ENCODE data around the gene KLK10.
A peak's percentile ranks its signal among the peaks of the same experiment; 100 is the strongest.

The KLK10 gene

DNA sequence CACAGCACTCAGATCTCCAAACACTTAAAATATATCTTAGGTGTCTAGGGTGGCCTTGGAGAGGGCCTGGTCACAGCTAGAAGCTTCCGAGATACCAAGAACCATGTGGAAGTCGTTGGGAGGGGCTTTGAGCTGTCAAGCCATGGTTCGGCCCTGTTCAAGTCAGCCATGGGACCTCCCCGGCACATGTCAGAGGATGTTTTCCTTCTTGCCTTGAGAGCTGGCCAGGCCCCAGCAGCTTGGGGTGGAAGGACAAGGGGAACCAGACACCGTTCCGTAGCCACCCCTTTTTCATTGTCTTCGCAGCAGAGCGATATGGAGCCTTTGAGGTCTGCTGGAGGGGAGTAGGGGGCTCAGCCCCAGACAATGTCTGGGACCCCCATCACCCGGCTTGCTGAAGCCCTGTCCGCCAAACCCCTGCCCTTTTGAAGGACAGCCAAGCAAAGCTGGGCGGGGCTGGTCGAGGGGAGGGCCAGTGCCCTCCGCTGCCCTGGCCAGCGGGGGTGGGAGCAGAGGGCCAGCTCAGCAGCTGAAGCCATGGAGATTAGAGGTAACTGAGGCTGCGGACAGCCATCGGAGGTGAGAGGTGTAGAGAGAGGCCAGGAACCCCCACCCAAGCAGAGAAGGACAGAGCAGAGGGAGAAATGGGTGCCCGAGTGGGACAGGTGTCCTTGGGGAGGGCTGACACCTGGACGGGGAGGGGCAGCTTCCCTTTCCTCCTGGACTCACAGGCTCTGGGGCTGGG, 6.5 kb upstream of the KLK10 start:
- no peak for DNase-seq (ENCODE audit: low read depth)

DNA sequence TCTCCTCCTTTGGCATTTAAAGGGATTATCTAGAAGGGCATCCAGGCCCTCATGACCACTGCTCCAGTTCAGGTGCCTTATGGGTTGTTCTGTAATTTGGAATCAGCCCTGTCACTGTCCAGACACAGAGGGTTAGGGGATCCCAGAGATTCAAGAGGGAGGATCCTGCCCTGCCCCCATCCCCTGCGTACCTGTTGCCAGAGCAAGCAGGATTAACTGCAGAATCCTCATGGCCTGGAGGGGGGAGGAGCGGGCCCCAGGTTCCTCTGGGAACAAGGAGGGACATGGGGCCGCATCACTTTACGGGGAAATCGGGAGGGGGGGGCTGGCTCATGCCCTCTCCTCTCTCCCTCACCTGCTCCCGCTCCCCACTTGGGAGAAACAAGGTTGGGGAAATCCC, 5.9 kb upstream of the KLK10 start:
- DNase-seq (ENCODE audit: low read depth), result no peak

GRCh38 chr19:51024924-51025323, 5.4 kb upstream of the KLK10 start:
- DNase-seq (ENCODE audit: low read depth), result no peak

DNA sequence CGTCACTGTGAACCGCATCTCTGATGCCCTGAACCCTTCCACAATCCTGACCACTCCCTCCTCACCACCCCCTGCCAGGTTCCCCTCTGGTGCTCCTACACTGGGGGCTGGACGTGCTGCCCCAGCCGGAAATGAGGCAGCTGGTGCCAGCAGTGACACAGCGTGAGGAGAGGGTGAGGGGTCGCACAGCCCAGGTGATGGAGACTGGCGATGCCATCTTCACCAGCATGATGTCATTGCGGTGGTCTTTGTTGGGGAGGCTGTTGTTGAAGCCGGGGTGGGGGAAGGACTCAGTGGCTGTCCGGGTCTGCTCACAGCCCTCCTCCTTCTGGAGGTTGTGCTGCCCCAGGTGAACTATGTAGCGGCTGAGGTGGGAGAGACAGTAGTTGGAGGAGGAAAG, 4.4 kb upstream of the KLK10 start:
- DNase-seq (ENCODE audit: low read depth), result no peak

GRCh38 chr19:51022526-51022925, 3.0 kb upstream of the KLK10 start:
- no peak for DNase-seq (ENCODE audit: low read depth)

GRCh38 chr19:51020988-51021651, 1.6 kb upstream of the KLK10 start:
- no peak for DNase-seq (ENCODE audit: low read depth)

DNA sequence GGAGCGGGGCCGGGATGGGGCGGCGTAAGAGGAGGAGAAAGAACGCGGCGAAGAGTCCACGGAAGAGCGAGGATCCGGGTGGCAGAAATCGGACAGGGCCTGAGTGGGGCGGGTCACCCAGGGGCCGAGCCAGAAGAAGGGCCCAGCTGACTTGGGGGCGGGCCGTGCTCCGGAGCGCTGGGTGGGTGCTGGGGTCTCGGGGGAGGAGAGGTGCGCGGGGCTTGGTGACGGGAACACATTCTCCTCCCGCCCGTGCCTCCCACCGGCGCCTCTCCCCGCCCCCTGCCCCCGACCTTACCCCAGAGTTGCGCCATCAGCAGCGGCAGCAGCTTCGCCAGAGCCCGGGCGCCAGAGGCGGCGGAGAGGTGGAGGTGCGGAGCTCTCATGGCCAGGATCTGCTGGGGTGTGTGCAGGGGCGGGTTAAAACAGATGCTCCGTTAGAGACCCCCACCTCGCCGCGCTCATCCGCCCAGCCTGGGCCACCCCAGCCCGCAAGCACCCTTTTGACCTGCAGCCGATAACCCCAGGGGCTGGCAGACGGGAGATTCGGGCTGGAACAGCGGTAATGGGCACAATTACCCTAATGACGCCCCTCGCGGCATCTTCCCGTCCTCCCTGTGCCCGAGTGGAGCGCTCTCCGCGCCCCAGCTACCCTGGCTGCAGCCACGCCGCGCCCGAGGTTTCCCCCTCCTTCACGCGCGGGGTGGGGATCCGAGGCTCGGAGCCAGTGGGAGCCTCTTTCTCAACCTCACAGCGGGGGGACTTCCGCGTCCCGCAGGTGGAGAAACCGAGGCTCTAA, 565 bp downstream of the KLK10 start:
- DNase-seq (ENCODE audit: low read depth), result no peak

- peak; percentile 26 for DNase-seq (ENCODE audit: low read depth)
Measured at GRCh38 chr19:51016798-51017683, 2.5 kb downstream of the KLK10 start.

- DNase-seq (ENCODE audit: low read depth), result no peak
Measured at GRCh38 chr19:51015691-51016267, 3.7 kb downstream of the KLK10 start.

GRCh38 chr19:51014242-51014641, 5.3 kb downstream of the KLK10 start:
- no peak for DNase-seq (ENCODE audit: low read depth)

- DNase-seq (ENCODE audit: low read depth), result no peak
Measured at GRCh38 chr19:51012661-51013190, 6.8 kb downstream of the KLK10 start.

- no peak for DNase-seq (ENCODE audit: low read depth)
Measured at GRCh38 chr19:51010066-51010795, 9.3 kb downstream of the KLK10 start.

DNA sequence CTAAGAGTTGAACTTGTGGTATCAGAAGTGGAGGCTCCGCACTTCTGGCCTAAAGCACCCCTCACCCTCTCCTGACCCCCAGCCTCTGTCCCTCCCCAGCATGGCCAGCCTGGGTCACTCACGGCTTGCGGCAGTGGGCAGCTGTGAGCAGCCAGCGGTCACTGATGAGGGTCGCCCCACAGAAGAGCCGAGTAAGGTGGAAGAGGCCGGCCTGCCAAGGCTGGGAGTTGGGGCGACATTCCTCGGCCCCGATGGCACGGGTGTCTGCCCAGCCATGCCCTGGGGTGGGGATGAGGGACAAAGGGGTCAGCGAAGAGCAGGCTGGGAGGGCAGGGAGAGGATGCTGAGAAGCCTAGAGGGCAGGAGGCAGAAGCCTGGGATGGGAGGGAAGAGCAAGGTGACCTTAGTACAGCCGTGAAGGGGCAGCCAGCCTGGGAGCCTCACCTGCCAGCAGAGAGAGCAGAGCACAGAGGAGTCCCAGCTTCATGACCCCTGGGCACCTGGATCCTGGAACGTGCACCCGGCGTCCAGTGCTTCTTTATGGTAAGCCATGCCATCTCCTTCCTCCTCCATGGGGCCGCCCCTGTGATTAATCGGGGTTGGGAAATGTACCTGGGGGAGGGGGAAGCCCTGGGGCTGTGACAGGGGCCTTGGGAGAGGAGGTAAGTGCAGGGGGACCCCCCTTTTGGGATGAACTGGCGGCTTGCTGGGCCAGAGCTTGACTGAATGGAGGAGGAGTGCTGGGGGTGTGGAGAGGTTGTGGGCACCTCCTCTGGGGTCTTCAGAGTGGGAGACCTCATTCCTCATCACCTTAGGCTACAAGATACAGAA, 10.2 kb downstream of the KLK10 start:
- DNase-seq (ENCODE audit: low read depth), result no peak

GRCh38 chr19:51007488-51007887, 12.0 kb downstream of the KLK10 start:
- DNase-seq (ENCODE audit: low read depth), result no peak

GRCh38 chr19:51006406-51006805, 13.1 kb downstream of the KLK10 start:
- no peak for DNase-seq (ENCODE audit: low read depth)

DNA sequence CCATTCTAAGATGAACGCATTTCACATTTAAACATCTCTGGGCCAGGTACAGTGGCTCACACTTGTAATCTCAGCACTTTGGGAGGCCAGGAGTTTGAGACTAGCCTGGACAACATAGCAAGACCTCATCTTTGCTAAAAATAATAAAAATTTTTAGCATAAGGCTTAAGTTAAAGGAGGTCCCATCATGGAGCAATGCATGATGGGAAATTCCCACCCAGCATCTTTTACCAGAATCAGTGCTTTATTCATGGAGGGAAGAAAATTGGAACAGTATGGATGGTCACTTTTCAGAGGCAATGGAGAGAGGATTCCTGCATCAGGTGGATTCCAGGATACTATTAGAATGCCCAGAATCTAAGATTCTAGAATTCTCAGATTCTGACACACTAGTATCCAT, 14.3 kb downstream of the KLK10 start:
- DNase-seq (ENCODE audit: low read depth), result no peak

DNA sequence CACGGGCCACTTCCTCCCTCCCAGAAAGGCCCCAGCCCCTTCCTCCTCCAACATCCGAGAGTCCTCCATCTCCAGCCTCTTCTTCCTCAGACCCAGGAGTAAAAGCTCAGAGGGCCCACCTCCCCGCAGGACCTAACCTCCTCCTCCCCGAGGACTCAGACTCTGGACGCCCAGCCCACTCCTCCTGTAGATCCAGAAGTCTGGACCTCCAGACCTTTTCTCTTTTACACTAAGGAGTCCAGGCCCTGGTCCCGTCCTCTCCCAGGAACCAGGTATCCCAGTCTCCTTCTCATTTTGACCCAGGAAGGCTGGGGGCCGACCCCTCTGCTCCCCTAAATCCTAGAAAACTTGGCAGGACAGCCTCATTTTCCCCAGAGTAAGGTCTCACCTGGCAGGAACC, 16.2 kb downstream of the KLK10 start:
- no peak for DNase-seq (ENCODE audit: low read depth)

- no peak for DNase-seq (ENCODE audit: low read depth)
Measured at GRCh38 chr19:51002542-51003311, 16.8 kb downstream of the KLK10 start.

GRCh38 chr19:51002089-51002532, 17.4 kb downstream of the KLK10 start:
- no peak for DNase-seq (ENCODE audit: low read depth)
